SU-DHL-6 (cell line): ENCODE data around the gene SRGAP3.

Experiments used
- CTCF ChIP-seq: fragments of 200-600 bp; sonication (generic); IDR thresholded peaks from one replicate; pipeline ENCODE4 v1.5.1; 2017; ENCODE audit warnings: antibody characterized with exemption, mild to moderate bottlenecking, low read length, moderate library complexity; ENCODE audit not compliant: insufficient read depth, poor library complexity, severe bottlenecking
- EZH2phosphoT487 ChIP-seq: fragments of 200-600 bp; sonication (generic), shearing (Covaris generic); conservative IDR thresholded peaks from 2 replicates; pipeline ENCODE4 v1.6.1; 2018; ENCODE audit warnings: mild to moderate bottlenecking, antibody characterized with exemption, low read length, moderate library complexity, mixed read lengths

- TF ChIP-seq CTCF (no peak), EZH2phosphoT487 (no peak)
Observed at GRCh38 chr3:9041626-9042025, 207.8 kb downstream of the SRGAP3 start.
